Thyroid gland (tissue), 4 donors: ENCODE results near the gene AMDHD2. TPM values are rescaled to one million over a fixed set of nuclear protein-coding genes. Genes with fewer than 3 reads are reported as not detected.

ENCODE experiments used
- DNase-seq, 2 donors: peaks; one replicate each; pipeline ENCODE4 v3.0.0-alpha.2; 2019
- H3K27ac ChIP-seq, 3 donors: fragments of 200-600 bp; sonication (generic); 1 replicate in 2 of 3; 2 replicates in 1 of 3; pipeline ENCODE4 v1.5.1; 2016 to 2019; ENCODE audit warnings: mild to moderate bottlenecking in 1 of 3, moderate library complexity in 1 of 3
- H3K27me3 ChIP-seq: fragments of 200-600 bp; sonication (generic); one replicate; pipeline ENCODE4 v1.5.1; 2019
- H3K36me3 ChIP-seq, 2 donors: fragments of 200-600 bp; sonication (generic); one replicate each; pipeline ENCODE4 v1.5.1; 2016 to 2019
- H3K4me1 ChIP-seq, 2 donors: fragments of 200-600 bp; sonication (generic); one replicate each; pipeline ENCODE4 v1.5.1; 2017 to 2019
- H3K4me3 ChIP-seq, 3 donors: fragments of 200-600 bp; sonication (generic); replicated peaks in 1 of 3; 1 replicate in 2 of 3; 2 replicates in 1 of 3; pipeline ENCODE4 v1.5.1; 2016; ENCODE audit warnings: mild to moderate bottlenecking in 1 of 3
- H3K9me3 ChIP-seq: fragments of 200-600 bp; sonication (generic); one replicate; pipeline ENCODE4 v1.5.1; 2017
- CTCF ChIP-seq, 6 experiments: fragments of 200-600 bp in 3 of 6; fragments of 450-650 bp in 3 of 6; sonication (generic) in 3 of 6; IDR thresholded peaks; one replicate each; pipeline ENCODE4 v1.5.1; 2016 to 2019; ENCODE audit warnings: antibody characterized with exemption in 6 of 6, mild to moderate bottlenecking in 2 of 6, inconsistent platforms in 1 of 6, moderate library complexity in 1 of 6
- POLR2A ChIP-seq, 2 donors: fragments of 450-650 bp; IDR thresholded peaks; one replicate each; pipeline ENCODE4 v1.6.1; 2017; ENCODE audit warnings: antibody characterized with exemption in 2 of 2, mild to moderate bottlenecking in 2 of 2, moderate library complexity in 1 of 2
- WGBS, 2 donors: methylation state at CpG; one replicate each; pipeline ENCODE4 v1.1.5; 2017; 5-methylcytosine and 5-hydroxymethylcytosine counted together
- intact Hi-C: fragments of 100-400 bp; cut with DNase I; formaldehyde crosslinking; loops from one replicate; pipeline ENCODE4 v1.15.1; 2023
- total RNA-seq, 4 donors: library from RNA; depleted of rRNA; stranded (reverse); fragments of >200 nt; gene quantifications; one replicate each; pipeline ENCODE4 v1.2.3, GENCODE V29; 2016

AMDHD2 gene
- total RNA-seq, 4 donors from 2014 or later = 32.6 to 43.5 (median 37.9) TPM

- intact Hi-C loops = no loop called here
- H3K4me1 ChIP-seq = peaks cover 38 to 60% of the 10 kb centered on the region in 2 donors
- WGBS, 2 donors = 86 to 90% methylated on average over 12 of the region's 12 CpGs
- H3K9me3 ChIP-seq = no peaks in the 10 kb centered on the region
- DNase-seq = peak in 1 of 2 donors; percentile 1
- no peak overlapping the region for H3K4me3 ChIP-seq
- H3K27ac ChIP-seq = peak overlapping the region in 1 of 3 donors; percentile 23
- H3K36me3 ChIP-seq = no peaks in the 10 kb centered on the region
- H3K27me3 ChIP-seq = no peaks in the 10 kb centered on the region
- TF ChIP-seq CTCF (IDR thresholded peaks at IDR 0.05) (no peak), POLR2A (IDR thresholded peaks at IDR 0.05) (no peak)
These were observed 2.1 kb upstream of the AMDHD2 start for GRCh38 chr16:2517954-2518605.

GRCh38 chr16:2518823-2519710, 1.1 kb upstream of the AMDHD2 start:
- peak in 1 of 2 donors; percentile 4 for DNase-seq
- H3K4me1 ChIP-seq = peaks cover 35 to 57% of the 10 kb centered on the region in 2 donors
- 89 to 94% methylated on average over 22 to 29 of the region's 39 CpGs for WGBS, 2 donors
- peak overlapping the region in 2 of 3 donors; percentile 57 to 78 for H3K27ac ChIP-seq
- no peak overlapping the region for H3K4me3 ChIP-seq
- no peaks in the 10 kb centered on the region for H3K9me3 ChIP-seq
- intact Hi-C loops = no loop called here
- TF ChIP-seq CTCF (IDR thresholded peaks at IDR 0.05) (no peak), POLR2A (IDR thresholded peaks at IDR 0.05) (no peak)
- no peaks in the 10 kb centered on the region for H3K27me3 ChIP-seq
- peaks cover 0 to 3% of the 10 kb centered on the region in 2 donors for H3K36me3 ChIP-seq

GRCh38 chr16:2519711-2520080, 475 bp upstream of the AMDHD2 start:
- Histone ChIP-seq H3K27ac (peak overlapping the region; percentile 49 to 78 (median 57)), H3K9me3 (no peaks in the 10 kb centered on the region), H3K27me3 (no peaks in the 10 kb centered on the region), H3K36me3 (peaks cover 0 to 3% of the 10 kb centered on the region in 2 donors), H3K4me1 (peaks cover 35 to 57% of the 10 kb centered on the region in 2 donors), H3K4me3 (no peak overlapping the region)
- WGBS, 2 donors = 55 to 59% methylated on average over 22 of the region's 22 CpGs
- intact Hi-C loops = no loop called here
- no peak for TF ChIP-seq POLR2A (IDR thresholded peaks at IDR 0.05)
- TF ChIP-seq CTCF (IDR thresholded peaks at IDR 0.05) = no peak
- no peak for DNase-seq

GRCh38 chr16:2520784-2521531, 787 bp downstream of the AMDHD2 start:
- peak in 1 of 2 donors; percentile 19 for DNase-seq
- intact Hi-C loops = no loop called here
- H3K4me3 ChIP-seq = peak overlapping the region in 2 of 3 donors; percentile 39 to 50
- H3K27ac ChIP-seq = peak overlapping the region in 2 of 3 donors; percentile 27 to 37
- TF ChIP-seq POLR2A (IDR thresholded peaks at IDR 0.05) (no peak), CTCF (IDR thresholded peaks at IDR 0.05) (no peak)
- H3K36me3 ChIP-seq = peaks cover 0 to 10% of the 10 kb centered on the region in 2 donors
- WGBS, 2 donors = 35 to 64% methylated on average over 11 to 26 of the region's 41 CpGs
- no peaks in the 10 kb centered on the region for H3K27me3 ChIP-seq
- H3K4me1 ChIP-seq = peaks cover 25 to 46% of the 10 kb centered on the region in 2 donors
- H3K9me3 ChIP-seq = no peaks in the 10 kb centered on the region
